ENCODE data around the gene SEMA5A. TPM values are rescaled to one million over a fixed set of nuclear protein-coding genes. Genes with fewer than 3 reads are reported as not detected.

The SEMA5A gene
- total and polyA plus RNA-seq, 7 experiments from 2014 or later = 0.25 to 0.98 (median 0.46) TPM; not detected in 1

DNA sequence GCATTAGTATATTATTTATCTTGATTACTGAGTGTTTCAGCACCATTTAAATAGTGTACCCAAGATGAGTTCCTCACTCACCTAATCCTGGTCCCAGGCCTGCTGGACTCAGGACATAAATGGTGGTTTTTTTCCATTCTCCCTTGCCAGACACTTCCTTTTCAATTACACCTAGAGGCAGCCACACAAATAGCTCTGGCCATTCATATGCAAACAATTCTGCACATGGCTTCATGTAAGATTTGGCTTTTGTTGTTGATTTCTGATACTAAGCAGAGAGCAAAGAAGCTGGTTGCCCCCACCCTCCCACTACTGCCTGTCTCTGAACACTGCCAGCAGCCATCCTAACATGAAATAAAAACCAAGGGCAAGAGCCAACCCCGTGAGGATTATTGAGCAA is 180.4 kb downstream of the SEMA5A start:
- CTCF ChIA-PET = no interaction called here
- no peaks in the 10 kb centered on the region for H3K27me3 ChIP-seq (ENCODE audit: control insufficient read depth in 2 of 2, insufficient read depth in 2 of 2, low read length in 2 of 2)
- H3K36me3 Mint-ChIP-seq = no peaks in the 10 kb centered on the region

DNA sequence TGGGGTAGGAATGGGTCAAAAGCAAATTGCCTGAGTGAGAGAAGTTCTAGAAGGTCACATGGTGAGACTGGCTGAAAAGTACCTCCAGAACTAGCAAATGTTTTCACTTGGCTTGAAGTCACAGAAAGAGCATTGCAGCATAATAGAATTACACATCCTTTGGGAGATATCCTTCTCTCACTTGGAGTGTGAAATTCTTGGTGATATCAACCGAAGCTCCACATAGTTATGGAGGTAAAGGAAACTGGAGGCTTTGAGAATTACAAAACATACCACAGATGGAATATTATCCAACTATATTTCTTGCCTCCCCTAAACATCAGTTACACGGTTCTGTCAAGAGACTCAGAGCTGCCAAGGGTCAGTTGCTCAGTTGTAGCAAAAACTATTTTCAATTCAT is 182.4 kb downstream of the SEMA5A start:
- ATAC-seq (no peak), DNase-seq (no peak)
- H3K27ac ChIP-seq (ENCODE audit: low read depth, low read length) = no peak overlapping the region
- POLR2A ChIA-PET = no interaction called here
- H3K9me3 ChIP-seq (ENCODE audit: control insufficient read depth in 2 of 3, low read length in 3 of 3) = no peaks in the 10 kb centered on the region
- peaks cover 0 to 4% (median 0%) of the 10 kb centered on the region in 5 donors for H3K27me3 Mint-ChIP-seq
- peak overlapping the region in 3 of 10 donors; percentile 39 to 51 (median 50) for H3K4me3 Mint-ChIP-seq
- no peaks in the 10 kb centered on the region for H3K27me3 ChIP-seq (ENCODE audit: control insufficient read depth in 2 of 2, insufficient read depth in 2 of 2, low read length in 2 of 2)
- H3K4me1 ChIP-seq (ENCODE audit: control insufficient read depth in 2 of 2, insufficient read depth in 2 of 2, low read length in 2 of 2) = no peaks in the 10 kb centered on the region
- H3K4me3 ChIP-seq (ENCODE audit: low read length) = no peak overlapping the region
- H3K4me1 Mint-ChIP-seq = peaks cover 0 to 19% (median 0%) of the 10 kb centered on the region in 7 donors
- CTCF ChIA-PET = interaction anchor here (1.1 kb wide), 1 partner anchor 18 kb away, joined by 3 read pairs; no protein-coding TSS in a partner anchor
- H3K9me3 Mint-ChIP-seq = peaks cover 0 to 9% (median 2%) of the 10 kb centered on the region in 11 donors
- no peaks in the 10 kb centered on the region for H3K36me3 ChIP-seq (ENCODE audit: control insufficient read depth in 2 of 3, insufficient read depth in 3 of 3, low read length in 3 of 3)
- intact Hi-C loops (cut with micrococcal nuclease) = loop anchor here in 1 of 2 donors (5.0 kb wide), 1 partner anchor 179 kb away; no protein-coding TSS in a partner anchor
- H3K27ac Mint-ChIP-seq = peak overlapping the region in 2 of 9 donors; percentile 37 to 75
- H3K36me3 Mint-ChIP-seq = no peaks in the 10 kb centered on the region

More for the DNA sequence above, 180.4 kb downstream of the SEMA5A start:
- Histone ChIP-seq H3K9me3 (ENCODE audit: control insufficient read depth in 2 of 3, low read length in 3 of 3) (no peaks in the 10 kb centered on the region), H3K27ac (ENCODE audit: low read depth, low read length) (no peak overlapping the region), H3K4me1 (ENCODE audit: control insufficient read depth in 2 of 2, insufficient read depth in 2 of 2, low read length in 2 of 2) (no peaks in the 10 kb centered on the region), H3K36me3 (ENCODE audit: control insufficient read depth in 2 of 3, insufficient read depth in 3 of 3, low read length in 3 of 3) (no peaks in the 10 kb centered on the region), H3K4me3 (ENCODE audit: low read length) (no peak overlapping the region)
- intact Hi-C loops (cut with micrococcal nuclease) = no loop called here
- Mint-ChIP-seq H3K4me1 (peaks cover 0 to 19% (median 0%) of the 10 kb centered on the region in 7 donors), H3K27ac (no peak overlapping the region), H3K9me3 (peaks cover 0 to 22% (median 5%) of the 10 kb centered on the region in 11 donors), H3K4me3 (no peak overlapping the region), H3K27me3 (peaks cover 0 to 4% (median 0%) of the 10 kb centered on the region in 5 donors)
- POLR2A ChIA-PET = no interaction called here
- ATAC-seq (no peak), DNase-seq (no peak)

GRCh38 chr5:9363026-9363425 is 182.8 kb downstream of the SEMA5A start:
- ChIA-PET CTCF (interaction anchor here (1.1 kb wide), 1 partner anchor 18 kb away, joined by 3 read pairs; no protein-coding TSS in a partner anchor), POLR2A (no interaction called here)
- no peaks in the 10 kb centered on the region for H3K36me3 ChIP-seq (ENCODE audit: control insufficient read depth in 2 of 3, insufficient read depth in 3 of 3, low read length in 3 of 3)
- peak overlapping the region in 3 of 10 donors; percentile 39 to 51 (median 50) for H3K4me3 Mint-ChIP-seq
- no peaks in the 10 kb centered on the region for H3K4me1 ChIP-seq (ENCODE audit: control insufficient read depth in 2 of 2, insufficient read depth in 2 of 2, low read length in 2 of 2)
- no peaks in the 10 kb centered on the region for H3K9me3 ChIP-seq (ENCODE audit: control insufficient read depth in 2 of 3, low read length in 3 of 3)
- peak overlapping the region in 2 of 9 donors; percentile 37 to 75 for H3K27ac Mint-ChIP-seq
- intact Hi-C loops (cut with micrococcal nuclease) = loop anchor here in 1 of 2 donors (5.0 kb wide), 1 partner anchor 179 kb away; no protein-coding TSS in a partner anchor
- no peak overlapping the region for H3K27ac ChIP-seq (ENCODE audit: low read depth, low read length)
- DNase-seq (peak in 1 of 9 donors; percentile 4), ATAC-seq (peak; percentile 32)
- H3K27me3 ChIP-seq (ENCODE audit: control insufficient read depth in 2 of 2, insufficient read depth in 2 of 2, low read length in 2 of 2) = no peaks in the 10 kb centered on the region
- H3K9me3 Mint-ChIP-seq = peaks cover 0 to 9% (median 2%) of the 10 kb centered on the region in 11 donors
- H3K27me3 Mint-ChIP-seq = peaks cover 0 to 4% (median 0%) of the 10 kb centered on the region in 5 donors
- H3K36me3 Mint-ChIP-seq = no peaks in the 10 kb centered on the region
- no peak overlapping the region for H3K4me3 ChIP-seq (ENCODE audit: low read length)
- H3K4me1 Mint-ChIP-seq = peaks cover 0 to 19% (median 0%) of the 10 kb centered on the region in 7 donors

- H3K36me3 Mint-ChIP-seq = no peaks in the 10 kb centered on the region
- no peaks in the 10 kb centered on the region for H3K27me3 ChIP-seq (ENCODE audit: control insufficient read depth in 2 of 2, insufficient read depth in 2 of 2, low read length in 2 of 2)
- no peaks in the 10 kb centered on the region for H3K36me3 ChIP-seq (ENCODE audit: control insufficient read depth in 2 of 3, insufficient read depth in 3 of 3, low read length in 3 of 3)
- intact Hi-C loops (cut with micrococcal nuclease) = loop anchor here in 1 of 2 donors (5.0 kb wide), 1 partner anchor 180 kb away; no protein-coding TSS in a partner anchor
- DNase-seq (no peak), ATAC-seq (no peak)
- H3K27me3 Mint-ChIP-seq = peaks cover 0 to 4% (median 0%) of the 10 kb centered on the region in 5 donors
- no peak overlapping the region for H3K27ac ChIP-seq (ENCODE audit: low read depth, low read length)
- no peaks in the 10 kb centered on the region for H3K9me3 ChIP-seq (ENCODE audit: control insufficient read depth in 2 of 3, low read length in 3 of 3)
- no peaks in the 10 kb centered on the region for H3K4me1 ChIP-seq (ENCODE audit: control insufficient read depth in 2 of 2, insufficient read depth in 2 of 2, low read length in 2 of 2)
- peaks cover 0 to 6% (median 2%) of the 10 kb centered on the region in 11 donors for H3K9me3 Mint-ChIP-seq
- POLR2A ChIA-PET = no interaction called here
- CTCF ChIA-PET = no interaction called here
- peaks cover 0 to 19% (median 0%) of the 10 kb centered on the region in 7 donors for H3K4me1 Mint-ChIP-seq
- H3K4me3 Mint-ChIP-seq = peak overlapping the region in 1 of 10 donors; percentile 50
- H3K27ac Mint-ChIP-seq = peak overlapping the region in 1 of 9 donors; percentile 75
- no peak overlapping the region for H3K4me3 ChIP-seq (ENCODE audit: low read length)
Measured at GRCh38 chr5:9362600-9362999, 183.3 kb downstream of the SEMA5A start.

GRCh38 chr5:9361835-9362234 is 184.0 kb downstream of the SEMA5A start:
- ChIA-PET POLR2A (no interaction called here), CTCF (interaction anchor here (0.9 kb wide), 1 partner anchor 25 kb away, joined by 3 read pairs; no protein-coding TSS in a partner anchor)
- Histone ChIP-seq H3K9me3 (ENCODE audit: control insufficient read depth in 2 of 3, low read length in 3 of 3) (no peaks in the 10 kb centered on the region), H3K36me3 (ENCODE audit: control insufficient read depth in 2 of 3, insufficient read depth in 3 of 3, low read length in 3 of 3) (no peaks in the 10 kb centered on the region), H3K27ac (ENCODE audit: low read depth, low read length) (no peak overlapping the region), H3K27me3 (ENCODE audit: control insufficient read depth in 2 of 2, insufficient read depth in 2 of 2, low read length in 2 of 2) (no peaks in the 10 kb centered on the region), H3K4me1 (ENCODE audit: control insufficient read depth in 2 of 2, insufficient read depth in 2 of 2, low read length in 2 of 2) (no peaks in the 10 kb centered on the region), H3K4me3 (ENCODE audit: low read length) (no peak overlapping the region)
- no peaks in the 10 kb centered on the region for H3K36me3 Mint-ChIP-seq
- intact Hi-C loops (cut with micrococcal nuclease) = loop anchor here in 1 of 2 donors (5.0 kb wide), 1 partner anchor 180 kb away; no protein-coding TSS in a partner anchor
- no peak overlapping the region for H3K4me3 Mint-ChIP-seq
- H3K9me3 Mint-ChIP-seq = peaks cover 0 to 6% (median 2%) of the 10 kb centered on the region in 11 donors
- peak overlapping the region in 1 of 9 donors; percentile 28 for H3K27ac Mint-ChIP-seq
- peaks cover 0 to 4% (median 0%) of the 10 kb centered on the region in 5 donors for H3K27me3 Mint-ChIP-seq
- peaks cover 0 to 19% (median 0%) of the 10 kb centered on the region in 7 donors for H3K4me1 Mint-ChIP-seq
- DNase-seq (peak in 6 of 9 donors; percentile 7 to 34 (median 16)), ATAC-seq (peak; percentile 45)

GRCh38 chr5:9358961-9359685 is 186.8 kb downstream of the SEMA5A start:
- no peak overlapping the region for H3K4me3 ChIP-seq (ENCODE audit: low read length)
- Mint-ChIP-seq H3K4me3 (no peak overlapping the region), H3K27me3 (peaks cover 0 to 4% (median 0%) of the 10 kb centered on the region in 5 donors), H3K9me3 (peaks cover 0 to 11% (median 2%) of the 10 kb centered on the region in 11 donors), H3K36me3 (no peaks in the 10 kb centered on the region), H3K27ac (no peak overlapping the region), H3K4me1 (peaks cover 0 to 19% (median 0%) of the 10 kb centered on the region in 7 donors)
- ATAC-seq (no peak), DNase-seq (no peak)
- no peaks in the 10 kb centered on the region for H3K36me3 ChIP-seq (ENCODE audit: control insufficient read depth in 2 of 3, insufficient read depth in 3 of 3, low read length in 3 of 3)
- intact Hi-C loops (cut with micrococcal nuclease) = no loop called here
- no peaks in the 10 kb centered on the region for H3K4me1 ChIP-seq (ENCODE audit: control insufficient read depth in 2 of 2, insufficient read depth in 2 of 2, low read length in 2 of 2)
- no peaks in the 10 kb centered on the region for H3K27me3 ChIP-seq (ENCODE audit: control insufficient read depth in 2 of 2, insufficient read depth in 2 of 2, low read length in 2 of 2)
- CTCF ChIA-PET = no interaction called here
- H3K9me3 ChIP-seq (ENCODE audit: control insufficient read depth in 2 of 3, low read length in 3 of 3) = no peaks in the 10 kb centered on the region
- POLR2A ChIA-PET = no interaction called here
- no peak overlapping the region for H3K27ac ChIP-seq (ENCODE audit: low read depth, low read length)
